KG1 (cell line): ENCODE data around the gene TSEN54.

Experiments
- DNase-seq: peaks from one replicate; lab custom pipeline; 2025; lab: John Stamatoyannopoulos, UW

Gene TSEN54

GRCh38 chr17:75488693-75489510 lies 27.4 kb upstream of the TSEN54 start:
- no peak for DNase-seq

DNA sequence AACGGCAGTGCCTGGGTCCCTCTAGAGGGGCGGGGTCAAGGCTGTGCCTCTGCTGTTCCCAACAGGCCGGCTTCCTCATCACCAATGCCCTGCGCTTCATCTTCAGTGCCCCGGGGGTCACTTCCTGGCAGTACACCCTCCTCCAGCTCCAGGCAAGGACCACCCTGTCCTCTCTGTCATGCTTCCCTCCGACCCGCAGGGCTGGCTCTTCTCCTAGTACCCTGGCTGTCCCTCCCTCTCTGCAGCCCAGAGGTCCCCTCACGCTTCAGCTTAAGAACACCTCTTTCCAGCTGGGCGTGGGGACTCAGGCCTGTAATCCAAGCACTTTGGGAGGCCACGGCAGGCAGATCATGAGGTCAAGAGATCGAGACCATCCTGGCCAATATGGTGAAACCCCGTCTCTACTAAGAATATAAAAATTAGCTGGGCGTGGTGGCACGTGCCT lies 26.8 kb upstream of the TSEN54 start:
- no peak for DNase-seq

GRCh38 chr17:75490173-75490743 lies 26.1 kb upstream of the TSEN54 start:
- DNase-seq: no peak

GRCh38 chr17:75490953-75491649 lies 25.2 kb upstream of the TSEN54 start:
- no peak for DNase-seq

- no peak for DNase-seq
These were observed 24.6 kb upstream of the TSEN54 start for GRCh38 chr17:75491680-75492079.

- no peak for DNase-seq
These were observed 23.7 kb upstream of the TSEN54 start for GRCh38 chr17:75492555-75493168.

DNA sequence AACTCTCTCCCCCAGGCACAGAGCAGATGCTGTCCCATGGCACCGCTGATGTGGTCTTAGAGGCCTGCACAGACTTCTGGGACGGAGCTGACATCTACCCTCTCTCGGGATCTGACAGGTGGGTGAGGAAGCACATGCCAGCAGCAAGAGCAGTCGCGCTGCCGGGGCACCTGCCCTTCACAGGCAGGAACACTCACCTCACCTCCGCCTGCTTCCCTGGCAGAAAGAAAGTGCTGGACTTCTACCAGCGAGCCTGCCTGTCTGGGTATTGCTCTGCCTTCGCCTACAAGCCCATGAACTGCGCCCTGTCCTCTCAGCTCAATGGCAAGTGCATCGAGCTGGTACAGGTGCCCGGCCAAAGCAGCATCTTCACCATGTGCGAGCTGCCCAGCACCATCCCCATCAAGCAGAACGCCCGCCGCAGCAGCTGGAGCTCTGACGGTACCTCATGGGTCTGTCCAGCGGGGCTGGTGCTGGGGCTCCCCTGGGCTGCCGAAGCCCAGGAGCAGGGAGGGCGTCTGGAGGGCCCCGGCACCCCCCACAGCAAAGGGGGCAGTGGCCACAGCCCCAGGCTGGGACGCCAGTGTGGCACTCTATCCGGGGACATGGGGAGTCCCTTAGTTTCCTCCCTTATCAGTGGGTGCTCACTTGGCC lies 22.7 kb upstream of the TSEN54 start:
- no peak for DNase-seq

DNA sequence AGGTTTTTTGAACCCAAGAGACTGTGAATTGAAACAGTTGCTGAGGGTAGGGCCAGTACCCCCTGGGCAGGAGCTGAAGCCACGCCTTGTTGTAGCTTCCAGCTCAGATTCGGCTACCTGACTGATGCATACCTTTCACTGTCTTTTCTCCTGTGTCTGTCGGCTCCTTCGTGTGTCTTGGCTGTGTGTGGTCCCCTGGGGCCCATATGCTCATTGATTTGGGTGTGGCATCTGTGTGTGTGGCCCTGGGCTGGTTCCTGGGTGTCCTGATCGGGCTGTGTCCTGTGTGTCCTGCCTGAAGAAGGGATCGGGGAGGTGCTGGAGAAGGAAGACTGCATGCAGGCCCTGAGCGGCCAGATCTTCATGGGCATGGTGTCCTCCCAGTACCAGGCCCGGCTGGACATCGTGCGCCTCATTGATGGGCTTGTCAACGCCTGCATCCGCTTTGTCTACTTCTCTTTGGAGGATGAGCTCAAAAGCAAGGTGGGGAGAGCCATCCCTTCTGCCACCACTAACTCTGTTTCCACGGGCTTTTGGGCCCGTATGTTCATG lies 21.9 kb upstream of the TSEN54 start:
- no peak for DNase-seq

GRCh38 chr17:75496005-75496404 lies 20.3 kb upstream of the TSEN54 start:
- no peak for DNase-seq

DNA sequence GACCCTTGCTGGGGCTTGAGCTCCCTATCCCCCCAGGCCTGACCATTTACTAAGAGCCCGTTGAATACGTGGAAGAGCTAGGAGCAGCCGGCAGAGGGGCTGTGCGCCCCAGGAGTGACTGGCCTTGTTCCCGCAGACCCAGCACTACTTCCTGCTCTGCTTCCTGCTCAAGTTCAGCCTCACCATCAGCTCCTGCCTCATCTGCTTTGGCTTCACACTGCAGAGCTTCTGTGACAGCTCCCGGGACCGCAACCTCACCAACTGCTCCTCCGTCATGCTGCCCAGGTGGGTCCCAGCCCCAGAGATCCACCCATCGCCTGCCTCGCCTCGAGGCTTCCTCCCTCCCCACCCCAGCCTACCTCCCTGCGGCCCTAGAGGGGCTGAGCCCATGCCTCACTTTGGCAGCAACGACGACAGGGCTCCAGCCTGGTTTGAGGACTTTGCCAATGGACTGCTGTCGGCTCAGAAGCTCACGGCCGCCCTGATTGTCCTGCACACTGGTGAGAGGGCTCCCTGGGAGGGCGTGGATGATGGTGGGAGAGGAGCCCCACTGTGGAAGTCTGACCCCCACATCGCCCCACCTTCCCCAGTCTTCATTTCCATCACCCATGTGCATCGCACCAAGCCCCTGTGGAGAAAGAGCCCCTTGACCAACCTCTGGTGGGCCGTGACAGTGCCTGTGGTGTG lies 18.1 kb upstream of the TSEN54 start:
- no peak for DNase-seq

DNA sequence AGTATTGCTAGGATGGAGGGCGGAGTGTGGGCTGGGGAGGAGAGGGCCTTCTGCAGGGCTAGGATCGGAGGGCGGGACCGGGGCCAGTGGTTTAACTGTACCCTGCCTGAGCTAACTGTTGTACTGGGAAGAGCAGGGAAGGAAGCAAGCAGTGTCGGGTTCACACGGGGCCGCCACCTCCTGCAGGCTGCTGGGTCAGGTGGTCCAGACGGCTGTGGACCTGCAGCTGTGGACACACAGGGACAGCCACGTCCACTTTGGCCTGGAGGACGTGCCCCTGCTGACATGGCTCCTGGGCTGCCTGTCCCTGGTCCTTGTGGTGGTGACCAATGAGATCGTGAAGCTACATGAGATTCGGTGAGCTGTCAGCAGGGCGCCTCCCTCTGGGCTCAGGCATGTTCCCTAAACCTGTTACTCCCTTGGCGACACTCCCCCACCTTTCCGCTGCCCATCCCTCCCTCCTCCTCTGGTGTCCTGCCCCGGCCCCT lies 17.6 kb upstream of the TSEN54 start:
- no peak for DNase-seq

GRCh38 chr17:75499313-75500022 lies 16.9 kb upstream of the TSEN54 start:
- DNase-seq: no peak

- no peak for DNase-seq
These were observed 15.7 kb upstream of the TSEN54 start for GRCh38 chr17:75500419-75501216.

DNA sequence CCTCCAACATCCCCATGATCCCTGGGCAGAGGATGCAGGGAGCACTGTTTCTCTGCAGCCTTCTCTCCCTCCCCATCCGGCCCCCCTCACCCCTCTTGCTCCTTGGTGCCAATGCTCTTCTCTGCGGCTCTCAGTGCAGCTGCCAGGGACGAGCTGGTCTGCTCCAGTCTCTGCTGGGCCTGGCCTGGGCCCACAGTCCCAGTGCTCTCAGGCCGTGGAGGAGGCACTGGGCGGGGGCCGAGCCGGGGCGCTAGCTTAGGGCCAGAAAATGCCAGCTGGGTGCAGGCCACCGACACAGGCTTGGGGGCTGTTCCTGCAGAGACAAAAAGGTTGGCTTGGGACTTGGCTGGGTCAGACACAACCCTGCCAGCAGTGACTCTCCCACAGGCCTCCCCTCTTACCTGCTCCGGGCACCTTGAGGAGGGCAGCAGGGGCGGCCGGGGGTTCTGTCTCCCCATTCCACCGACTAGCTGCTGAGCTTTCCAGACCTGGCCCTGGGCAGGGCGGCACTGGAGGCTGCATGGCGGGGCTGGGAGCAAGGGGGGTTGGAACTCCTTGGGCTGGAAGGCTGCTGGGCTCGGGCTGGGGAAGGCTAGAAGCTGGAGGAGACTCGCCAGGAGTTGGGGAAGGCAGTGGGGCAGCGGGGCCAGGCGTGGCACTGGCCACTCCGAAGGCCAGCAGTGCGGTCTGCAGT lies 14.8 kb upstream of the TSEN54 start:
- no peak for DNase-seq

GRCh38 chr17:75502072-75502720 lies 14.1 kb upstream of the TSEN54 start:
- no peak for DNase-seq

DNA sequence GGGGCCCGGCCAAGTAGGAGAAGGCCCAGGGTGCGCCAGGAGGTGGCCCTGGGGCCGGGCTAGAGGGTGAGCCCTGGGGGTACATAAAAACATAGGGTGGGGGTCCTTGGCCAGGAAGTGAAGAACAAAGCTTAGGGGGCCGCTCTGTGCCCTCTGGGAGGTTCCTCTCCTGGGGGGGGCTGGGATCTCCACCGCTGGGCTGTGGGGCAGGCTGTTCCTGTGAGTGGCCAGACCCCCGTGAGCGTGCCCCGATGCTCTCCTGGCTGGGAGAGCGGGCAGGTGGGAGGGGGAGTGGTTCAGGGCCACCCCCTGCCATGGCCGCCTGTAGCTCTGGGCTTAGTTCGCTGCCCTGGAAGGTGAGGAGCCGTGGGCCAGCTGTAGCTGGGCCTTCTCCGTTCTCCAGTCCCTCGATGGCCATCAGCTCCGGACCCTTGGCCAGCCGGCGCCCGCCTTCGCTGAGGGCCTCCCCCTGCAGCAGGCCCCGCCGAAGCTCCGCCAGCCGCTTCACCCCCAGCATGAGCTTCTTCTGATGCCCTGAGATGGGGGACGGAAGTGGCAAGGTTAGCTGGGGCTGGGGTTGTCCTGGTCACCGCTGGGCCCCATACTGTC lies 13.5 kb upstream of the TSEN54 start:
- DNase-seq: no peak

GRCh38 chr17:75503337-75503950 lies 12.9 kb upstream of the TSEN54 start:
- DNase-seq: no peak

- no peak for DNase-seq
These were observed 12.4 kb upstream of the TSEN54 start for GRCh38 chr17:75503976-75504346.
